GM21717 (cell line): ENCODE measurements around the gene PCDH9.

ENCODE experiments used
- ATAC-seq: cut with Tn5 transposase; IDR thresholded peaks from one replicate; pipeline ENCODE4 v1.9.1; 2021; ENCODE audit warnings: mild to moderate bottlenecking, moderate library complexity; ENCODE audit not compliant: unreplicated experiment

Gene PCDH9

DNA sequence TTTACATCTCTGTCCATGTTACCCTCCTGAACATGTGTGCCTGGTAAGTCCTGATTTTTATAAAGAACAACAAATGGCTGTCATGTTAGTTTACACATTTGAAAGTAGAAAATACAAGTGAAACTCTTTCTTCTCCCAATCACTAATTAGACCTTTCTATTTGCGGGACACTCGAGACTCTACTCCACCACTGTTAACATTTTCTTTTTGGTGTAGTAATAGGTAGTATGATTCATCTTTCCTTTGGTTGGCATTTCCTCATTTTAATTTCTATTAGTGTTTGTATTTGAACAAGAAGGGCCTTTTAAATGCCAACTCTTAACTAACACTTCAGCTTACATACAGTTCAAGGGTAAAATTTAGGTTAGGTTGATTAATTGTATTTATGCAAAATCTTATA, 371.1 kb downstream of the PCDH9 start:
- no peak for ATAC-seq

DNA sequence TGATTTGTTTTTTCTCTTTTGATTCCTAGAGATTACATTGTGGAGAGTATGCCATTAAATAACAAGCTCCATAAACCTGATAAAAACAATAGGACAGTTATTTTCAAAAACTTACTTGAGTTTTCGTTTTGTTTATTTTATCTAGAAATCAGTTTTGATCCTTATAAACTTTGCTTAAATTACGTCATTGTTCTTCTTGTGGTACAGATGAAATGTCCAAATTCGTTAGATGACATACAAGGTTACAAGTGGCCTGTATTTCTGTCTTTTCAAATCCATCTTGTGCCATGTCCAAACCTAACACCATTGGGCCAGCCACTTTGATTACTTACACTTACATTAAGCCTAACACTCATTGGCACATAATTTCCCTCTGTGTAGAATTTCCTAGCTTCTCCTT, 372.0 kb downstream of the PCDH9 start:
- ATAC-seq, result no peak

DNA sequence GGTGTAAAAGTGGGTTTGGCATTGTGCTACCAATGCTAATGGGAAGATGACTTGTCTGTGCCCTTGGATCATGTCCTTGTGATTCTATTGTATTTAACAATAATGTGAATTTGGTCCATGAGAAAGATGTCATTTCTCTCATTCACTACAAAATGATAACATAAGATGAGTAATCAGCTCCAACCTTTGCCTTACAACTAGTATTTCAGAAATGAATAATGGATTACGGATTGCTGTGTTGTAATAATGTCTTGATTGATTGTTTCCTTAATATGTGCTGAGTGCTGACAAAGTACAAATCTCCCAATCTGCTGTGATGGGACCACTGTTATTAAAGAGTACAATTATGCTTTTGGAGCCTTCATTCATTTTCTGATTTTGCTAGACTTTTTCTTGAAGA, 375.0 kb downstream of the PCDH9 start:
- ATAC-seq, result no peak

DNA sequence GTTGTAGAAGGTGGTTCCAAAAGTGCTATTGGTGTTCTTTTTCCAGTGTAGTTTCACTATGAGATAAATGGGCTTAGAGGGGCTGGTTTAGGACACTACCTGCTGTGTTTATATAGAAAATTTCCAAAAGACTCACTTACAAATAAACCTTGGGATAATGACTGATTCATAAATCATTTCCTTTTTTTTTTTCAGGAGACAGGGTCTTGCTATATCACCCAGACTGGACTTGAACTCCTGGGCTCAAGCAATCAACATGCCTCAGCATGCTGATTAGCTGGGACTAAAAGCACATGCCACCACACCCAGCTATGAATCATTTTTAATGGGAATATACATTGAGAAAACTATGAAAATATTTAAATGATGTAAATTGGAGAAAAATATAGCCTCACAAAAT, 376.6 kb downstream of the PCDH9 start:
- ATAC-seq, result no peak

DNA sequence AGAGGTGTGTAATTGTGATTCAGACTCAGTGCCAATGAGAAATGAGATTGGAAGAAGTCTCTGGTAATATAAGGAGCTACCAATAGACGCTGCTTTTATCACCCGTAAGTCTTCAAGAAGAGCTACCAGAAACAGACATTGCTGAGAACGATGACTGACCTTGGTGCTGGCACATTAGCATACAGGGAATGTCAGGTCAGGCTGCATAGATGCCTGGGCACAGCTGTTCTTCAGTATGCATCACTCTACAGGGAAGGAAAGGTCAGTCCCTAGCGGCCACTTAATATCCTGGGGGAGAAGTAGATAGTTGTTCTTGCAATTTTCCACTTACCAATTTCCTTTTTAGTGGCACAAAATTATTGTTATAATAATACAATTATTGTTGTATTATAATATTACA, 380.4 kb downstream of the PCDH9 start:
- no peak for ATAC-seq

DNA sequence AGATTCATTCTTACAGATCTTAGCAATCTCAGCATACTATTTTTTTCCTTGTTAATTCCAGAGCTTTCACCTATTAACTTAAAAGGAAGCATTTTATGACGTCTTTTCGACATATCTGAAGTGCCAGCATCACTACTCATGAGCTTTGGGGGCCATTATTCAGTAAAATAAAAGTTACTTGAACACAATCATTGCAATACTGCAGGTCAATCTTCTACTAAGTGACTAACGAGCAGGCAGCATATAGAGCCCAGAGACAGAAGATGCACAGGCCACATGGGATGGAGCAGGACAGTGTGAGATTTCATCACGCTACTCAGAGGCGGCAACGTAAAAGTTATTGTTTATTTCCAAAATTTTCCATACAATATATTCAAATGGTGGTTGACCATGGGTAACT, 382.6 kb downstream of the PCDH9 start:
- ATAC-seq, result no peak

DNA sequence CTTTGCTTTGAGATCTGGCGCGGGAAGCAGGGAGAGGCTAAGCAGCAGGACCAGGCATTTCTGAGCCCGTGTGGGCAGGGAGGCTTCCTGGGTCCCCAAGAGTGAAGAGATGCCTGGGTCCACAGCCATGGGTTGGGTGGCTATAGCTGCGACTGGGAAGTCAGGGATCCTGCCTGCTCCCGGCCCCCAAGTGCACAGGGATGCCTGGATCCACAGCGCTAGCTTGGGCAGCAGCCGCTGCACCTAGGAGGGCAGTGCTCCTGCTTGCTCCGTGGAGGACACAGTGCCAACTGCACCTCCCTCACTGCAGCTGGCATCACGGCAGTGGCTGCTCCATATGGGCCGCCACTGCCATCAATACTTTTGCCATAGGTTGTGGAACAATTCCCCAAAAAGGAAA, 384.7 kb downstream of the PCDH9 start:
- ATAC-seq, result no peak

DNA sequence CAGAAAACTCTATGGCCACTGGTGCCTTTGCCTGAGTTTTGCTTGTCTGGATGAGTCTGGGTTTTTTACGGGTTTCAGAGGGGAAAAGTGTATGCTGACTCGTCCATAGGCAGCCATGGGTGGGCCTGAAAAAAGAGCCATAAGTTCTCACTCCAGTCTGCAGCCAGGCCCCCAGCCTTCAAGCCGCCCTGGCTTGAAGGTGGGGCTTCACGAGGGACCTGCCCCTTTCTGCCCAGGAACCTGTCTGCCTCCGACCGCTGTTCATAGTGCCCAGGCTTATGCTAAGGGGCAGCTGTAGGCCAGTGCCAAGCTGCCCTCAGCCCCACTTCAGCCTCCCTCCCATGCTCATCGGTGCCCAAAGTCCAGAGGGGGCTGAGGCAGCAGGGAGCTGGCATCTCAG, 385.2 kb downstream of the PCDH9 start:
- no peak for ATAC-seq

DNA sequence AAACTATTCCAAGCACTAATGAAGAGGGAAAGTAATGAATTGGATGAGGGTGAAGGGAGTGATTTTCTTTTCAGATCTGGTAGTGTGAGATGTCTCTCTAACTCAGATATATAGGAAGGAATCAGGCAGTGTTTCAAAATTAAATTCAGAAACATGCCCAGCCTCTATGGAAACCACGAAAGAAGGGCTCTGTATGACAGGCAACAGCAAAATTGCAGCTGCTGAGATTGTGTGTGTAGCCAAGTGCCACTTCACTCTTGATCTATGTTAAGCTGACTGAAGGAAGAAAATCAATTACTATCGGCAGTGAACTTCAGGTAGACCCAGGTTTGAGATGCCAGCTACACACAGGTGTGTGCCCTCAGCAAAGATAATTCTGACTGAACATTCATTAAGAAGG, 387.4 kb downstream of the PCDH9 start:
- no peak for ATAC-seq

DNA sequence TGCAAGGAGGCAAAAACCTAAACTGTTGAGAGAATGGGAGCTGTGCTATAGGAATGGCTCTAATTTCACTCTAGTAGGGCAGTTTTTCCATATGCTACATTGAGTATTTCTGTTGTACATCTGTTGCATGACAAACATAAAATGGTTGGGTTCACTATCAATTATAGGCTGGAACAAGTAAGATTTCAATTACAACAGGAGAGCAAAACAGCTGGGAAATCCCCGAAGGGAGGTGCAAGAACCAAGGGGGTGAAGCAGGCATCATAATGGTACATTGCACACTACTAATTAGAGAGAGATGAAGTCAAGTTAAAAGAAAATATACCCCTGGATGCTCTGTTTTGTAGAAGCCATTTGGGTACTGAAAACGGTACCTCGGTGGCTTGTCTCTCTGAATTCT, 389.5 kb downstream of the PCDH9 start:
- no peak for ATAC-seq

DNA sequence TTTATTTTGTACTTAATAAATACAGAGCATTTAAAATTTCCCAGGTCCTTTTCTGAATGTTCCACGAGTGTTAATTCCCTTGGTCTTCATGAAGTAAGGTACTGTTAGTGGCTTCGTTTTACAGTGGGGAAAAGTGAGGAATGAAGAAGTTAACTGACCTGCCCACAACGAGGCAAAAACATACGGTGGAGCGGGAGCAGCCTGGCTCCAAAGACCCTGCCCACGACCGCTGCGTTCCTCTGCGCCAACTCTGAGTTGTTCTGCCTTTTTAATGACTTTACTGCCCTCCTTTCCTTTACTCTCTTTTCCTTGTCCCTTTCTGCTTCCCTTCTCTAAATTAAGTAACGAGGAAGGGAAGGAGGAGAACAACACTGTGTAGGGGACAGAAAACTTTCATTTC, 392.9 kb downstream of the PCDH9 start:
- no peak for ATAC-seq

DNA sequence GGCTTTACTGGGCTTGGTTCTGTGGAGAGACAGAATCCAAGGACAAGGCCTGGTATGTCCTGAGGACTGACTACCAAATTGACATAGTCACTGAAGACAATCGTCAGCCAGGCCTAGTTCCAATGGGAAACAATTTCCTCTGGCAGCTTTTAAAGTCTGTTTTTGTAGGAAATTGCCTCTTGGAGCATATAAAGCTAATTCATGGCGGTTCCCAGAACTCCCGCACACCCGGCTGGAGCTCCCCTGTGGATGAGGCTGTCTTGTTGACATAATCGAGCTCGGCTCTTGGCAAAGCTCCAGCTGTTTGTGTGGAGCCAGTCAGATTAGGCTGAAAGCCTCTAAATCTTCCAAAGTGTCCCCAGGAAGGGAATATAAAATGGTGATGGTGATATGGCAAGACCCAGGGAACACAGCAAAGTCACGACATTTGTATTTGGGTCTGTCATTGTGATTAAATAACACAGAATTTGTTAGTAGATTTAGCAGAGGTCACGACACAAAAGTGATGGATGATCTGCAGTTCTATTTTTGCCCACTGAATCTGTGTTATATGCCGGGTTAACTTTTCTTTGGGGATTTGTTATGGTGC, 395.0 kb downstream of the PCDH9 start:
- no peak for ATAC-seq

DNA sequence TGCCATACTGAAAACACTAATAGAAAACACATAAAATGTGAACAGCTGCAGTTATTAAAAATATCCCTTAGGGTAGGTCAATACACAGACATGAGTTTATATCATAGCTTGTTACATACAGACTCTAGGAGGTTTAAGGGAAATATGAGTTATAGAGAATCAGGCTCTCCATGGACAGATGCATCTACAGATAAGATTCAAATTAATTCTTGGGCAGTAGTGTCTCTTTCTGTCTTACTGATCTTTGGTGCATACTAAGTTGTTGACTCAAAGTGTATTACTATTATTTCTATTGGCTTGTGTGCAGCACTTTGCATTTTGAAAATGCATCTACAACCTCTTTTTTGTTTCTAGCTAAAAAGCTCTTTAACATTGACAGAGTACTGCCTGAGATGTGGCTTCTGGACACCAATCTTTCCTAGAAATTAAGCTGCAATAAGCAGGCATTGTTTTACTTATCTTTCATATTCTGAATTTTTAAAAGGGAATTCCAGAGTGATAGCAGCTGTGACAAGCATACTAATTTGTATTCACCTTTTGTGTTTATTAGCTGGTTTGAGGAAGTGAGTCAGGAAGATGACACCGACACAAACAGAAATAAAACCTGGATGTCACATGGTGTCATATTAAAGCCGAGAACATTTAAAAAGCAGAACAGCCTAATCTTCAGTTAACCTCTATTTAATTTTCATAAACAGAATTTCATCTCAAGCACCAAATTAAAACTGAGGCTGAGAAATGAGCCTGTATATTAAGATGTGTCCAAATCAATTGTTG, 399.0 kb downstream of the PCDH9 start:
- ATAC-seq, result no peak

DNA sequence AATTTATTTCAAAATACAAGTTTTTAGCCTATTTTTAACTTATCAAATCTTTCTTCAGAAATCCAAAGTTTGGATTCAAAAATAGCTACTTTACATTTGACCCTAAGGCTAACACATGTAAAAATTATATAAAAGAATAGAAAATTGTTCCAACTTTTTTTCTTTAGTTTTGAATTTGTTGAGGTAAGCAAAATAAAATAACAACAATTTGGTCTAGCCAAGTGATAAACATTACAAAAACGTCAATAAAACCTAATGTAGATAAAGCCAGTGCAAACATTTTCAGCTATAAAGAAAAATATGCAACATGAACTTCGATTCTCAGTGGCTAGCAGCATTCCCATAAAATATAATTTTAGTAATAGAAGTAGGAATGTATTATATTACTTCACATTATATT, 400.3 kb downstream of the PCDH9 start:
- no peak for ATAC-seq

DNA sequence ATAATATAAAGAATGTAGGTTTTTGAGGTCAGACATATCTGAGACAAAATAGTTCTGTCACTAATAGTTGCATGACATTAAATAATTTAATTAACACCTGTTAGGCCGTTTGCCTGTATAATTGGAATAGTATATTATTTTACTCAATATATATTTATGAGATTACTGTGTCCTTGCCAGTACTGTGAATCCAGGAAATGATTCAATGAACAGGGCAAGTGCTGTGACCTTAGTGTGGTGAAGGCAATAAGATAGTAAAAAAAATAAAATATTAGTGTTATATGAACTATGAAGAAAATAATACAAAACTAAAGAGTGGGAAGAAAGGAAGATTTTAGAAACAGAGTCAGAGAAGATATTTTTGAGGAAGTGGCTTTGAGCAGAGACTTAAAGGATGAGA, 403.7 kb downstream of the PCDH9 start:
- no peak for ATAC-seq

DNA sequence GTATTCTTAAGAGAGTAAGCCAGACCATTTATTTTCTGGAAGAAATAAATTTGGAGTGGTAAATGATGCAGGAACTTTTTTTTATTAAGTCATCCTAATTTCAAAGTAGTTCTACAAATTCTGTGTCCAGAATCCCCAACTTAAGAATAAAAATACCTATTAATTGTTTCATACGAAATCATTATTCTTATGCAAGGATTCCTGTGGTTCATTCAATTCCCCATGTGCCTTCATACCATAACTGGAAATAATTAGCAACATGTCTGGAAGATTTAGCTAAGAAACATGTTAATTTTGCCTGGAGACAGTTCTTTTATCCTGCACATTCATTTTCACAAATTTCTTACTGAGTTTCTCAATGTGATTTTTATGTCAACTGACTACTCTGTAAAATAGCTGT, 408.6 kb downstream of the PCDH9 start:
- no peak for ATAC-seq

DNA sequence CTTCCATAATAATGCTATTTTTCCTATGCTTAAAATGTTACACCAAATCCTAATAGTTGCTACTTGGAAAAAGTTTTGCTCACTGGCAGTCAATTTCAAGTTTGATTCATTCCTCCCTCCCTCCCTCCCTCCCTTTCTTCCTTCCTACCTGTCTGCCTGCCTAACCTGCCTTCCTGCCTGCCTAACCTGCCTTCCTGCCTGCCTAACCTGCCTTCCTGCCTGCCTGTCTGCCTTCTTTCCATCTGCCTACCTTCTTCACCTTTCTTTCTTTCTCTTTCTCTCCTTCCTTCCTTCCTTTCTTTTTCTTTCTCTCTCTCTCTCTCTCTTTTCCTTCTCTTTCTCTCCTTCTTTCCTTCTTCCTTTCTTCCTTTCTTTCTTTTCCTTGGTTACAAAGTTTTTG, 418.7 kb downstream of the PCDH9 start:
- ATAC-seq, result no peak

DNA sequence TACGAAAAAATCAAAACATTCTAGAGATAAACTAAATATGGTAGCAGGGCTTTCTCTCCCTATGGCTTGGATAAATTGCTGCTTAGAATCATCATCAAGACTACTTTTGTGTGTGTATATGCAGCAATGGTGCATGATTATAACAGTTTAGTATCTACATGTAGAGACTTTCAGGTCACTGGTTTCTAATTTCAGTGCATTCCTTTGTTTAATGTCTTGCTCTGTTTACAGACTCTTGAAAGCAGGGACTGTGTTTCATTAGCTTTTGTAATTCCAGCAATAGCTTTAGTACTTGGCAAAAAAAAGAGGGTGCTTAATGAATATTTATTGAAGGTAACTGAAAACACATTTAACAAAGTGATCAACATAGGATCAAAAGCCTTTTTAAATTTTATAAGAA, 420.7 kb downstream of the PCDH9 start:
- no peak for ATAC-seq

DNA sequence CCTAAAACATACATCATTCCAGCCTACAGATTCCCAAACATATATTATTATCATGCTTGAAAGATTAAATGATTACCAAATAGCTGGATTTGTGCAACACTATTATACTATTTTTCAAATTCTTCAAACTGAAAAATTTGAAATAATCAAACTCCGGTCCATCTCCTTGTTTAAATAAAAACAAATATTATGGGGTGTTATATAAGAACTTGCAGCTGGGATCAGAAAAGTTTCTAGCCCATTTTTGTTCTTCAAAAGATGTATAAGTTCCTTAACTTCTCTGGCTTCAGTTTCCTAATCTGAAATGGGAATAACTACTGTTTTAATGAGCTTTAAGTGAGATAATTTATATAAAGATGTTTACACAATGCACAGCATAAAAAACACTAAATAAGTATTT, 422.9 kb downstream of the PCDH9 start:
- ATAC-seq, result no peak

DNA sequence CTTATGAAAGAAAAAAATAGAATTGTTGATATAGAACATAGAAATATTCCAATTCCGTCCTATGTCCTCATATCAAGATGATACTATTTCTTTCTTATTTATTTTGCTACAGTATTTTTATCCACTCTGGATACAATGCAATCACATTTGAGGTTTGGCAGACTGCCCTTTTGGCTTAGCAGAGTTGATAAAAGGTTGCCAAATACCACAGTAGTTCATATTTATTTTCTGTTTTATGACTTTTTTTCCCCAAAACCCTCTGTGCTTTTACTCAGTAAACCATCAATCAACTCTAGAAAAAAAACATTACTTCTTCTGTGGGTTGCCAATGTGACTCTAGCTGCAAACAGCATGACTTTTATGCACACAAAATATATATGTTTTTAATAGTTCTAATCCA, 424.5 kb downstream of the PCDH9 start:
- no peak for ATAC-seq

DNA sequence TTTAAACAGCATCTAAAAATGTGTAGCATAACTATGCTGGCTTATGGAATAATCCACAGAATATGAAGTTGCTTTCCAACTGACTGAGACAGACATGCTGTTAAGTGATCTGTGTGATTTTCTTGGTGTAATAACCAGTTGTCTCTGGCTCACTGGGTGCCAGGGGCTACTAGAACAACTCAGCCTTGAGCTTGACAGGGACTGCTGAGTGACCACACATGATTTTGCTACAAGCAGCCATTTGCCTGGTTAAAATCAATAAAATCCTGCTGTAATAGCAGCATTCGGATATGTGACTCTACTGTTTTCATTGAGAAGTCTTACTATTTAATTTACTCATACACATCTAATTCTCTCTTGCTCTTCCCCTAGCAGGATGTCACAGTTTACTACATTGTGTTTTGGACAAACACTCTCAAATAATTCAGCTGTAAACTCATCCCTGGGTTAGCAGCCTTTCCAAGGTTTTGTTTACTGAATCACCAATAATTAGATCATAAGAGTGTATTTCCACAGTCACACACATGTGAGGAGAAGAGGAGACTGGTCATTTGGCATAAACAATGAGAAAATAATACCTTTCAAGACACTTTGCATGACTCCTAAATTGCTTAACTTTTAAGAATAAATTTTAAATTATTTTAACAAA, 426.2 kb downstream of the PCDH9 start:
- no peak for ATAC-seq

DNA sequence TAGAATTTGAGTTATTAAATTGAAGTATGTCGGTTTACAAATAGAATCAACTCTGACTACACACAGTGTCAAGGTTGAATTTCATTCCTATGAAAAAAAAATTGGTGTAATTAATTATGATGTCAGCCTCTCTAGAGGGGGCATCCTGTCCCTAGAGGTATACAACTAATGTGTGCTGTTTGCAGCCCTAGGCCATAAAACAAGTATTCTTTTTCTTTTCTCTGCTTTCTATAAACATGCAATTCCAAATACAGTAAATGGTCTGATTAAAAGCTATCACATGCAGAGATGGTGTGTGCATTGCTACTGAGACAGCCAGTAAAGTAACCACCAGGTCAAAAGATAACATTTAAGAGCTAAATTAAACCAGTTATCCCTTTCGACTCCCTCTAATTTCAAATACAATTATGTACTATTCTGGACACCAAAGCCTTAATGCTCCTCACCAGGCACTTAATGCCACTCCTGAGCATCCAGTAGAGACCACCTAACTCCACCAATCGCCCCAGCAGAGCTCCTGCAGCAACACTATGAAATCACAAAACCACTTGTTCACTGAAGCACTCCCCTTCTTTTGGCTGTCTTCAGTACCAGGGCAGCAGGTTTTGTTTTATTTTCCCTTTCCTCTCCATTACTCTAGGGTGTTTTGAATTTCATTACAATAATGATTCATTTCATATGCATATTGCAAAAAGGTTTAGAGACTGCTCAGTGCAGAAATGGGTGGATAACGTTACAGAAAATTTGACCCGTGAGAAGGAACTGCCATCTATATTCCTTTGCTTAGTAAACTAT, 426.9 kb downstream of the PCDH9 start:
- ATAC-seq, result no peak
